ENCODE measurements around the gene SLC29A2.

The SLC29A2 gene

GRCh38 chr11:66346476-66347424 lies 24.8 kb downstream of the SLC29A2 start:
- DNase-seq = no peak

- no peak for DNase-seq
Observed at GRCh38 chr11:66345316-66345649, 26.3 kb downstream of the SLC29A2 start.

- peak; percentile 99 for DNase-seq
Observed at GRCh38 chr11:66344550-66345315, 26.8 kb downstream of the SLC29A2 start, which contains the start of gene BRMS1. BRMS1 (minus strand) TSS chr11:66345104; CDS start chr11:66342234, 2,870 bp downstream.

GRCh38 chr11:66343176-66343575 lies 28.4 kb downstream of the SLC29A2 start:
- no peak for DNase-seq

GRCh38 chr11:66341502-66342126 lies 29.9 kb downstream of the SLC29A2 start:
- no peak for DNase-seq

- no peak for DNase-seq
Observed at GRCh38 chr11:66340596-66341501, 30.7 kb downstream of the SLC29A2 start.

- no peak for DNase-seq
Observed at GRCh38 chr11:66339686-66340483, 31.7 kb downstream of the SLC29A2 start.

GRCh38 chr11:66339162-66339675 lies 32.3 kb downstream of the SLC29A2 start:
- no peak for DNase-seq

GRCh38 chr11:66338276-66339161 lies 33.0 kb downstream of the SLC29A2 start:
- no peak for DNase-seq

- DNase-seq = no peak
Observed at GRCh38 chr11:66337103-66337899, 34.3 kb downstream of the SLC29A2 start.

- DNase-seq = no peak
Observed at GRCh38 chr11:66336234-66337102, 35.1 kb downstream of the SLC29A2 start, which contains the start of gene RIN1. RIN1 (minus strand) TSS chr11:66336434; CDS start chr11:66336402, 32 bp downstream.

- no peak for DNase-seq
Observed at GRCh38 chr11:66335531-66336233, 35.9 kb downstream of the SLC29A2 start.

- no peak for DNase-seq
Observed at GRCh38 chr11:66334605-66335442, 36.7 kb downstream of the SLC29A2 start.

GRCh38 chr11:66333896-66334604 lies 37.5 kb downstream of the SLC29A2 start:
- no peak for DNase-seq

- no peak for DNase-seq
Observed at GRCh38 chr11:66333220-66333877, 38.2 kb downstream of the SLC29A2 start.

Measured in effector CD4-positive, alpha-beta T cell (primary cell).